GM19467 (cell line): ENCODE measurements around the gene MRPL24.
"Not testable (repeated sequence)": the region's sequence is repeated elsewhere in the genome, so short reads cannot be mapped to it uniquely, and the experiment has no call there.

Experiments
- ATAC-seq: cut with Tn5 transposase; IDR thresholded peaks from one replicate; pipeline ENCODE4 v1.9.1; 2021; ENCODE audit warnings: mild to moderate bottlenecking, moderate library complexity; ENCODE audit not compliant: unreplicated experiment

The MRPL24 gene

GRCh38 chr1:156760092-156760795 is 19.4 kb upstream of the MRPL24 start:
- no peak for ATAC-seq

- not testable (repeated sequence) for ATAC-seq
Observed at GRCh38 chr1:156757572-156758253, 16.8 kb upstream of the MRPL24 start.

GRCh38 chr1:156756355-156756754 is 15.5 kb upstream of the MRPL24 start:
- ATAC-seq, result no peak

GRCh38 chr1:156755527-156755950 is 14.7 kb upstream of the MRPL24 start:
- ATAC-seq, result no peak

- ATAC-seq, result no peak
Observed at GRCh38 chr1:156754219-156754618, 13.3 kb upstream of the MRPL24 start.

- ATAC-seq, result no peak
Observed at GRCh38 chr1:156752843-156753482, 12.1 kb upstream of the MRPL24 start.

GRCh38 chr1:156751757-156752481 is 11.0 kb upstream of the MRPL24 start:
- peak; percentile 59 for ATAC-seq

- ATAC-seq, result peak; percentile 21
Observed at GRCh38 chr1:156751451-156751756, 10.5 kb upstream of the MRPL24 start, which contains the start of gene HDGF. TSS of gene HDGF (minus strand) at chr1:156751675. CDS start at chr1:156751429, 246 bp downstream.

GRCh38 chr1:156750711-156751450 is 10.0 kb upstream of the MRPL24 start:
- peak; percentile 16 for ATAC-seq

- no peak for ATAC-seq
Observed at GRCh38 chr1:156750191-156750672, 9.3 kb upstream of the MRPL24 start.

- no peak for ATAC-seq
Observed at GRCh38 chr1:156749419-156750118, 8.7 kb upstream of the MRPL24 start.

- no peak for ATAC-seq
Observed at GRCh38 chr1:156748670-156749418, 8.0 kb upstream of the MRPL24 start.

GRCh38 chr1:156747742-156748669 is 7.1 kb upstream of the MRPL24 start:
- no peak for ATAC-seq

- no peak for ATAC-seq
Observed at GRCh38 chr1:156746728-156747631, 6.1 kb upstream of the MRPL24 start.

GRCh38 chr1:156746406-156746727 is 5.5 kb upstream of the MRPL24 start:
- ATAC-seq, result no peak

GRCh38 chr1:156745881-156746280 is 5.0 kb upstream of the MRPL24 start:
- ATAC-seq, result no peak

GRCh38 chr1:156744786-156745419 is 4.0 kb upstream of the MRPL24 start:
- no peak for ATAC-seq
